Thyroid gland (tissue), 4 donors: ENCODE data around the gene TOP1. TPM values are rescaled to one million over a fixed set of nuclear protein-coding genes. Genes with fewer than 3 reads are reported as not detected.
"Not testable (repeated sequence)": the region's sequence is repeated elsewhere in the genome, so short reads cannot be mapped to it uniquely, and the experiment has no call there.

Experiments
- DNase-seq, 2 donors: peaks; one replicate each; pipeline ENCODE4 v3.0.0-alpha.2; 2019
- H3K27ac ChIP-seq, 3 donors: fragments of 200-600 bp; sonication (generic); 1 replicate in 2 of 3; 2 replicates in 1 of 3; pipeline ENCODE4 v1.5.1; 2016 to 2019; ENCODE audit warnings: mild to moderate bottlenecking in 1 of 3, moderate library complexity in 1 of 3
- H3K27me3 ChIP-seq: fragments of 200-600 bp; sonication (generic); one replicate; pipeline ENCODE4 v1.5.1; 2019
- H3K36me3 ChIP-seq, 2 donors: fragments of 200-600 bp; sonication (generic); one replicate each; pipeline ENCODE4 v1.5.1; 2016 to 2019
- H3K4me1 ChIP-seq, 2 donors: fragments of 200-600 bp; sonication (generic); one replicate each; pipeline ENCODE4 v1.5.1; 2017 to 2019
- H3K4me3 ChIP-seq, 3 donors: fragments of 200-600 bp; sonication (generic); replicated peaks in 1 of 3; 1 replicate in 2 of 3; 2 replicates in 1 of 3; pipeline ENCODE4 v1.5.1; 2016; ENCODE audit warnings: mild to moderate bottlenecking in 1 of 3
- H3K9me3 ChIP-seq: fragments of 200-600 bp; sonication (generic); one replicate; pipeline ENCODE4 v1.5.1; 2017
- CTCF ChIP-seq, 6 experiments: fragments of 200-600 bp in 3 of 6; fragments of 450-650 bp in 3 of 6; sonication (generic) in 3 of 6; IDR thresholded peaks; one replicate each; pipeline ENCODE4 v1.5.1; 2016 to 2019; ENCODE audit warnings: antibody characterized with exemption in 6 of 6, mild to moderate bottlenecking in 2 of 6, inconsistent platforms in 1 of 6, moderate library complexity in 1 of 6
- POLR2A ChIP-seq, 2 donors: fragments of 450-650 bp; IDR thresholded peaks; one replicate each; pipeline ENCODE4 v1.6.1; 2017; ENCODE audit warnings: antibody characterized with exemption in 2 of 2, mild to moderate bottlenecking in 2 of 2, moderate library complexity in 1 of 2
- WGBS, 2 donors: methylation state at CpG; one replicate each; pipeline ENCODE4 v1.1.5; 2017; 5-methylcytosine and 5-hydroxymethylcytosine counted together
- intact Hi-C: fragments of 100-400 bp; cut with DNase I; formaldehyde crosslinking; loops from one replicate; pipeline ENCODE4 v1.15.1; 2023
- total RNA-seq, 4 donors: library from RNA; depleted of rRNA; stranded (reverse); fragments of >200 nt; gene quantifications; one replicate each; pipeline ENCODE4 v1.2.3, GENCODE V29; 2016

Gene TOP1
- total RNA-seq, 4 donors from 2014 or later, result 31.3 to 46.3 (median 41.4) TPM

GRCh38 chr20:41110012-41110411, 81.4 kb downstream of the TOP1 start:
- 95 to 97% methylated on average over 11 of the region's 11 CpGs for WGBS, 2 donors
- Histone ChIP-seq H3K27ac (peak overlapping the region in 1 of 3 donors; percentile 17), H3K27me3 (no peaks in the 10 kb centered on the region), H3K9me3 (no peaks in the 10 kb centered on the region), H3K4me1 (peaks cover 5 to 24% of the 10 kb centered on the region in 2 donors), H3K36me3 (peaks cover 28 to 29% of the 10 kb centered on the region in 2 donors), H3K4me3 (no peak overlapping the region)
- intact Hi-C loops, result no loop called here
- TF ChIP-seq CTCF (IDR thresholded peaks at IDR 0.05), result no peak
- TF ChIP-seq POLR2A (IDR thresholded peaks at IDR 0.05), result no peak
- DNase-seq, result no peak

- TF ChIP-seq POLR2A (IDR thresholded peaks at IDR 0.05), result no peak
- TF ChIP-seq CTCF (IDR thresholded peaks at IDR 0.05), result no peak
- intact Hi-C loops, result no loop called here
- Histone ChIP-seq H3K9me3 (no peaks in the 10 kb centered on the region), H3K4me3 (no peak overlapping the region), H3K27me3 (no peaks in the 10 kb centered on the region), H3K27ac (peak overlapping the region; percentile 17 to 75 (median 47)), H3K4me1 (peaks cover 5 to 24% of the 10 kb centered on the region in 2 donors), H3K36me3 (peaks cover 34 to 39% of the 10 kb centered on the region in 2 donors)
- peak; percentile 34 to 40 for DNase-seq
- 59 to 77% methylated on average over 5 of the region's 5 CpGs for WGBS, 2 donors
These were observed 82.4 kb downstream of the TOP1 start for GRCh38 chr20:41110930-41111577.

- H3K9me3 ChIP-seq, result no peaks in the 10 kb centered on the region
- TF ChIP-seq POLR2A (IDR thresholded peaks at IDR 0.05), result no peak
- TF ChIP-seq CTCF (IDR thresholded peaks at IDR 0.05), result no peak
- H3K4me1 ChIP-seq, result peaks cover 5 to 24% of the 10 kb centered on the region in 2 donors
- peak; percentile 50 to 56 for DNase-seq
- intact Hi-C loops, result no loop called here
- WGBS, 2 donors, result 46% methylated on average over 5 of the region's 5 CpGs
- H3K27ac ChIP-seq, result peak overlapping the region; percentile 47 to 75 (median 61)
- no peak overlapping the region for H3K4me3 ChIP-seq
- H3K36me3 ChIP-seq, result peaks cover 39 to 44% of the 10 kb centered on the region in 2 donors
- no peaks in the 10 kb centered on the region for H3K27me3 ChIP-seq
These were observed 82.9 kb downstream of the TOP1 start for GRCh38 chr20:41111578-41111951.

GRCh38 chr20:41116282-41116956, 87.8 kb downstream of the TOP1 start:
- intact Hi-C loops, result no loop called here
- Histone ChIP-seq H3K27me3 (no peaks in the 10 kb centered on the region), H3K9me3 (no peaks in the 10 kb centered on the region), H3K4me1 (peaks cover 5 to 17% of the 10 kb centered on the region in 2 donors), H3K4me3 (no peak overlapping the region), H3K36me3 (peaks cover 74 to 76% of the 10 kb centered on the region in 2 donors), H3K27ac (no peak overlapping the region)
- no peak for DNase-seq
- TF ChIP-seq CTCF (IDR thresholded peaks at IDR 0.05) (no peak), POLR2A (IDR thresholded peaks at IDR 0.05) (no peak)
- 92% methylated on average over 6 of the region's 6 CpGs for WGBS, 2 donors

- H3K4me1 ChIP-seq, DNase-seq, intact Hi-C loops, H3K27ac ChIP-seq, H3K9me3 ChIP-seq, H3K27me3 ChIP-seq, H3K4me3 ChIP-seq: not testable (repeated sequence)
- H3K36me3 ChIP-seq, result peaks cover 85 to 86% of the 10 kb centered on the region in 2 donors
- 86 to 87% methylated on average over 6 of the region's 6 CpGs for WGBS, 2 donors
These were observed 89.5 kb downstream of the TOP1 start for GRCh38 chr20:41118159-41118558.
